SK-N-DZ (cell line): Measurements from ENCODE around the gene ALDOA. TPM values are rescaled to one million over a fixed set of nuclear protein-coding genes. Genes with fewer than 3 reads are reported as not detected.
"Not testable (repeated sequence)": the region's sequence is repeated elsewhere in the genome, so short reads cannot be mapped to it uniquely, and the experiment has no call there.

Experiments
- DNase-seq: peaks from one replicate; pipeline ENCODE4 v3.0.0-alpha.2; 2015; ENCODE audit warnings: low spot score
- polyA plus RNA-seq, 2 experiments: library from polyadenylated mRNA; depleted of rRNA; stranded (reverse); fragments of >200 nt; gene quantifications; 2 replicates each; pipeline ENCODE4 v1.2.3, GENCODE V29; 2014

The ALDOA gene
- 834 and 905 TPM in 2 replicates for polyA plus RNA-seq (2014; cell fraction: cytosol; rRNA removed)
- 282 and 332 TPM in 2 replicates for polyA plus RNA-seq (2014; cell fraction: nucleus; rRNA removed)

- peak; percentile 96 for DNase-seq
Measured at GRCh38 chr16:30065102-30065942, at the start of gene ALDOA. TSS of gene ALDOA (plus strand) at chr16:30065760. CDS start at chr16:30066898, 1,138 bp downstream.

GRCh38 chr16:30016555-30017276 is 48.8 kb upstream of the ALDOA start:
- DNase-seq, result no peak

- no peak for DNase-seq
Measured at GRCh38 chr16:30017277-30017656, 48.3 kb upstream of the ALDOA start.

- not testable (repeated sequence) for DNase-seq
Measured at GRCh38 chr16:30017937-30018336, 47.6 kb upstream of the ALDOA start.

GRCh38 chr16:30018731-30019158 is 46.8 kb upstream of the ALDOA start:
- no peak for DNase-seq

- no peak for DNase-seq
Measured at GRCh38 chr16:30022887-30023286, 42.7 kb upstream of the ALDOA start, which contains the start of gene C16orf92. TSS of gene C16orf92 (plus strand) at chr16:30023198. CDS start at chr16:30023341, 143 bp downstream.

GRCh38 chr16:30023586-30023985 is 42.0 kb upstream of the ALDOA start:
- no peak for DNase-seq

- no peak for DNase-seq
Measured at GRCh38 chr16:30024451-30024850, 41.1 kb upstream of the ALDOA start.

- DNase-seq, result no peak
Measured at GRCh38 chr16:30025156-30025555, 40.4 kb upstream of the ALDOA start.

GRCh38 chr16:30025574-30025973 is 40.0 kb upstream of the ALDOA start:
- no peak for DNase-seq

- no peak for DNase-seq
Measured at GRCh38 chr16:30026449-30026848, 39.1 kb upstream of the ALDOA start.

GRCh38 chr16:30027588-30028437 is 37.7 kb upstream of the ALDOA start:
- peak; percentile 64 for DNase-seq

GRCh38 chr16:30028438-30029076 is 37.0 kb upstream of the ALDOA start:
- DNase-seq, result peak; percentile 52

- no peak for DNase-seq
Measured at GRCh38 chr16:30030011-30030685, 35.4 kb upstream of the ALDOA start.

- peak; percentile 62 for DNase-seq
Measured at GRCh38 chr16:30030841-30031413, 34.6 kb upstream of the ALDOA start, which contains the start of gene TLCD3B. TSS of gene TLCD3B (minus strand) at chr16:30031271. CDS start at chr16:30030527, 744 bp downstream.

- DNase-seq, result no peak
Measured at GRCh38 chr16:30031477-30031918, 34.1 kb upstream of the ALDOA start.

GRCh38 chr16:30032083-30032819 is 33.3 kb upstream of the ALDOA start:
- DNase-seq, result peak; percentile 90

- DNase-seq, result no peak
Measured at GRCh38 chr16:30033270-30033669, 32.3 kb upstream of the ALDOA start.

- DNase-seq, result no peak
Measured at GRCh38 chr16:30040221-30040620, 25.3 kb upstream of the ALDOA start.
